ENCODE measurements around the gene EFCAB6. TPM values are rescaled to one million over a fixed set of nuclear protein-coding genes. Genes with fewer than 3 reads are reported as not detected.

Gene EFCAB6
- total RNA-seq, 1 experiment from 2014 or later: 2.5 TPM

GRCh38 chr22:43798492-43798891 lies 13.6 kb downstream of the EFCAB6 start:
- Histone ChIP-seq H3K4me1 (replicated peaks; ENCODE audit: insufficient read depth) (no peaks in the 10 kb centered on the region), H3K9me2 (ENCODE audit: insufficient read depth) (no peaks in the 10 kb centered on the region), H3K79me2 (ENCODE audit: low read depth) (no peaks in the 10 kb centered on the region), H3K27ac (no peak overlapping the region), H3K4me3 (no peak overlapping the region), H3F3A (ENCODE audit: insufficient read depth, low read depth) (no peaks in the 10 kb centered on the region), H3K9me3 (ENCODE audit: insufficient read depth, low read depth) (no peaks in the 10 kb centered on the region; the same call in 1 of the 2 replicates), H3K4me2 (no peak overlapping the region), H4K20me1 (ENCODE audit: insufficient read depth) (peaks cover 4% of the 10 kb centered on the region), H3K27me3 (ENCODE audit: insufficient read depth, low read depth) (peaks cover 33% of the 10 kb centered on the region), H2AFZ (no peak overlapping the region), H3K36me3 (ENCODE audit: low read depth) (no peaks in the 10 kb centered on the region)
- intact Hi-C loops (cut with micrococcal nuclease; ENCODE audit: unreplicated experiment): no loop called here
- BruUV-seq (replicated peaks): no TSS peak
- no peak for DNase-seq
- TF ChIP-seq CTCF (conservative IDR thresholded peaks at IDR 0.05) (no peak), EZH2 (IDR thresholded peaks at IDR 0.05; ENCODE audit: low read depth) (no peak)
- CTCF ChIA-PET: interaction anchor here (0.7 kb wide), 1 partner anchor 15 kb away, joined by 4 read pairs; no protein-coding TSS in a partner anchor
- POLR2A ChIA-PET (ENCODE audit: unreplicated experiment): no interaction called here

GRCh38 chr22:43796567-43796966 lies 15.5 kb downstream of the EFCAB6 start:
- DNase-seq: no peak
- Histone ChIP-seq H3K27ac (no peak overlapping the region), H3K9me3 (ENCODE audit: insufficient read depth, low read depth) (no peaks in the 10 kb centered on the region; the same call in 1 of the 2 replicates), H3K9me2 (ENCODE audit: insufficient read depth) (no peaks in the 10 kb centered on the region), H3F3A (ENCODE audit: insufficient read depth, low read depth) (no peaks in the 10 kb centered on the region), H3K4me3 (no peak overlapping the region), H3K36me3 (ENCODE audit: low read depth) (no peaks in the 10 kb centered on the region), H3K4me1 (replicated peaks; ENCODE audit: insufficient read depth) (no peaks in the 10 kb centered on the region), H3K4me2 (no peak overlapping the region), H2AFZ (no peak overlapping the region), H3K79me2 (ENCODE audit: low read depth) (no peaks in the 10 kb centered on the region), H3K27me3 (ENCODE audit: insufficient read depth, low read depth) (peaks cover 16% of the 10 kb centered on the region; the same call in 1 of the 2 replicates), H4K20me1 (ENCODE audit: insufficient read depth) (peaks cover 4% of the 10 kb centered on the region; the same call in 1 of the 2 replicates)
- BruUV-seq (replicated peaks): no TSS peak
- TF ChIP-seq EZH2 (IDR thresholded peaks at IDR 0.05; ENCODE audit: low read depth) (no peak), CTCF (conservative IDR thresholded peaks at IDR 0.05) (peak; percentile 42; the same call in 1 of the 2 replicates)
- CTCF ChIA-PET: interaction anchor here (0.5 kb wide), 1 partner anchor 36 kb away, joined by 4 read pairs; no protein-coding TSS in a partner anchor
- intact Hi-C loops (cut with micrococcal nuclease; ENCODE audit: unreplicated experiment): loop anchor here (1.0 kb wide), 1 partner anchor 408 kb away; no protein-coding TSS in a partner anchor
- POLR2A ChIA-PET (ENCODE audit: unreplicated experiment): no interaction called here

GRCh38 chr22:43795320-43795719 lies 16.8 kb downstream of the EFCAB6 start:
- no peak for DNase-seq
- CTCF ChIA-PET: no interaction called here
- no peaks in the 10 kb centered on the region for H3K79me2 ChIP-seq (ENCODE audit: low read depth)
- no peaks in the 10 kb centered on the region for H3F3A ChIP-seq (ENCODE audit: insufficient read depth, low read depth)
- BruUV-seq (replicated peaks): no TSS peak
- H3K36me3 ChIP-seq (ENCODE audit: low read depth): no peaks in the 10 kb centered on the region
- H3K27me3 ChIP-seq (ENCODE audit: insufficient read depth, low read depth): peaks cover 16% of the 10 kb centered on the region; the same call in 1 of the 2 replicates
- H3K9me3 ChIP-seq (ENCODE audit: insufficient read depth, low read depth): no peaks in the 10 kb centered on the region; the same call in 1 of the 2 replicates
- intact Hi-C loops (cut with micrococcal nuclease; ENCODE audit: unreplicated experiment): no loop called here
- H3K27ac ChIP-seq: no peak overlapping the region
- no peak overlapping the region for H3K4me2 ChIP-seq
- H3K4me1 ChIP-seq (replicated peaks; ENCODE audit: insufficient read depth): no peaks in the 10 kb centered on the region
- TF ChIP-seq CTCF (conservative IDR thresholded peaks at IDR 0.05) (no peak), EZH2 (IDR thresholded peaks at IDR 0.05; ENCODE audit: low read depth) (no peak)
- POLR2A ChIA-PET (ENCODE audit: unreplicated experiment): no interaction called here
- H3K4me3 ChIP-seq: no peak overlapping the region
- H3K9me2 ChIP-seq (ENCODE audit: insufficient read depth): no peaks in the 10 kb centered on the region
- H2AFZ ChIP-seq: no peak overlapping the region
- peaks cover 4% of the 10 kb centered on the region; the same call in 1 of the 2 replicates for H4K20me1 ChIP-seq (ENCODE audit: insufficient read depth)

Data from PC-9 (cell line).